ENCODE results near the gene UST. TPM values are rescaled to one million over a fixed set of nuclear protein-coding genes. Genes with fewer than 3 reads are reported as not detected.

The UST gene
- total RNA-seq, 1 donor, result 13.0 TPM

DNA sequence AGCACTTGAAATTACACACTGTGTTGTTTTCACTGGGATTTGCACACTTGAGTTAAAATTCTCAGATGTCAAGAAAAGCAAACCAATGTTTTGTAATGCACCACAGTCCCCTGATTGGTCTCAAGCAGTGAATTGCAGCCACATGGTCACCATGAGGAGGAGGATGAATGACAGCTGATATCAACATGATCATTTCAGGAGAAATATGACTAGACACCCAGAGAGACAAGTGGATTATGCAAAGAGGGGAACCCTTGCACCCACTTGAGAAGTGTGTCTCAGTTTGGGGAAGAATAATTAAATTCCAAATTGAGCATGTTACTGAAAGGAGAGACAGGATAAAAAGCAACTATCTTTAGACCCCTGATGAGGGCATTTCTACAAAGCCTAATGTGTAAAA lies 69.3 kb downstream of the UST start:
- TF ChIP-seq, protein P1, sequence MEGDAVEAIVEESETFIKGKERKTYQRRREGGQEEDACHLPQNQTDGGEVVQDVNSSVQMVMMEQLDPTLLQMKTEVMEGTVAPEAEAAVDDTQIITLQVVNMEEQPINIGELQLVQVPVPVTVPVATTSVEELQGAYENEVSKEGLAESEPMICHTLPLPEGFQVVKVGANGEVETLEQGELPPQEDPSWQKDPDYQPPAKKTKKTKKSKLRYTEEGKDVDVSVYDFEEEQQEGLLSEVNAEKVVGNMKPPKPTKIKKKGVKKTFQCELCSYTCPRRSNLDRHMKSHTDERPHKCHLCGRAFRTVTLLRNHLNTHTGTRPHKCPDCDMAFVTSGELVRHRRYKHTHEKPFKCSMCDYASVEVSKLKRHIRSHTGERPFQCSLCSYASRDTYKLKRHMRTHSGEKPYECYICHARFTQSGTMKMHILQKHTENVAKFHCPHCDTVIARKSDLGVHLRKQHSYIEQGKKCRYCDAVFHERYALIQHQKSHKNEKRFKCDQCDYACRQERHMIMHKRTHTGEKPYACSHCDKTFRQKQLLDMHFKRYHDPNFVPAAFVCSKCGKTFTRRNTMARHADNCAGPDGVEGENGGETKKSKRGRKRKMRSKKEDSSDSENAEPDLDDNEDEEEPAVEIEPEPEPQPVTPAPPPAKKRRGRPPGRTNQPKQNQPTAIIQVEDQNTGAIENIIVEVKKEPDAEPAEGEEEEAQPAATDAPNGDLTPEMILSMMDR (IDR thresholded peaks at IDR 0.05; ENCODE audit: insufficient read depth, low read depth, low read length), result no peak
- no peak overlapping the region for H3K4me3 ChIP-seq (ENCODE audit: low read depth, low read length)
- no peak for DNase-seq (ENCODE audit: low read depth)

DNA sequence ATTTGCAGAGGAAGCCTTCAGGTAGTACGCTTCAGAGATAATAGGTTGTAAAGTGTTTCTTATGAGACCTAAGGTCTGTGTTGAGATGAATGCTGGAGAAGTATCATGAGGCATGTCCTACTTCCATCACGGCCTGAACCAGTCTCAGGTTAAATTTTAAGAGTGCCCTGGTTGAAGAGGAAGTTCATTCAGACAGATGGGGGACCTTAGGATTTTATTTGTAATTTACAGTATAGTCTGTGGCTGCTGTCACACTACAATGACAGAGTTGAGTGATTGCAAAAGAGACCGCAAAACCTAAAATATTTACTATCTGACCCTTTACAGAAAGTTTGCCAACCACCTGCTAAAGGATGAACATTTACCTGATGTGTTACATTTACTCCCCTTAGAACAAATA lies 70.9 kb downstream of the UST start:
- TF ChIP-seq, protein P1 (IDR thresholded peaks at IDR 0.05; ENCODE audit: insufficient read depth, low read depth, low read length), result no peak
- no peak overlapping the region for H3K4me3 ChIP-seq (ENCODE audit: low read depth, low read length)
- DNase-seq (ENCODE audit: low read depth), result no peak

GRCh38 chr6:148818939-148819575 lies 72.2 kb downstream of the UST start:
- peak; percentile 85 for DNase-seq (ENCODE audit: low read depth)
- TF ChIP-seq, protein P1 (IDR thresholded peaks at IDR 0.05; ENCODE audit: insufficient read depth, low read depth, low read length), result no peak
- no peak overlapping the region for H3K4me3 ChIP-seq (ENCODE audit: low read depth, low read length)

- TF ChIP-seq, protein P1 (IDR thresholded peaks at IDR 0.05; ENCODE audit: insufficient read depth, low read depth, low read length), result no peak
- H3K4me3 ChIP-seq (ENCODE audit: low read depth, low read length), result no peak overlapping the region
- DNase-seq (ENCODE audit: low read depth), result no peak
Measured at GRCh38 chr6:148819852-148820251, 73.0 kb downstream of the UST start.

- DNase-seq (ENCODE audit: low read depth), result no peak
- TF ChIP-seq, protein P1 (IDR thresholded peaks at IDR 0.05; ENCODE audit: insufficient read depth, low read depth, low read length), result no peak
- no peak overlapping the region for H3K4me3 ChIP-seq (ENCODE audit: low read depth, low read length)
Measured at GRCh38 chr6:148822819-148823218, 76.0 kb downstream of the UST start.

GRCh38 chr6:148824291-148824690 lies 77.5 kb downstream of the UST start:
- DNase-seq (ENCODE audit: low read depth), result no peak
- H3K4me3 ChIP-seq (ENCODE audit: low read depth, low read length), result no peak overlapping the region
- TF ChIP-seq, protein P1 (IDR thresholded peaks at IDR 0.05; ENCODE audit: insufficient read depth, low read depth, low read length), result no peak

GRCh38 chr6:148824960-148825359 lies 78.1 kb downstream of the UST start:
- no peak overlapping the region for H3K4me3 ChIP-seq (ENCODE audit: low read depth, low read length)
- TF ChIP-seq, protein P1 (IDR thresholded peaks at IDR 0.05; ENCODE audit: insufficient read depth, low read depth, low read length), result no peak
- no peak for DNase-seq (ENCODE audit: low read depth)
